Activated T-cell treated with anti-CD3 and anti-CD28 coated beads, Interleukin-2, amount 50 U/mL, for 72 hours (primary cell): ENCODE results near the gene GRM7. TPM values are rescaled to one million over a fixed set of nuclear protein-coding genes. Genes with fewer than 3 reads are reported as not detected.

Source experiments
- ATAC-seq, 2 donors: fragments of 150-1000 bp; cut with Tn5 transposase; replicated peaks in 1 of 2; 2 replicates each; pipeline ENCODE4 v1.10.0; 2021; ENCODE audit warnings: moderate library complexity in 2 of 2, mild to moderate bottlenecking in 1 of 2
- DNase-seq, 2 donors: peaks; one replicate each; pipeline ENCODE4 v3.0.0; 2021 to 2022; ENCODE audit warnings: mixed read lengths in 1 of 2
- H3K27ac Mint-ChIP-seq: one replicate; pipeline ENCODE4 v1.8.0; 2022; ENCODE audit warnings: mild to moderate bottlenecking, moderate library complexity, mixed read lengths
- H3K27me3 Mint-ChIP-seq: one replicate; pipeline ENCODE4 v1.8.0; 2022; ENCODE audit warnings: low read depth, mixed read lengths
- H3K36me3 Mint-ChIP-seq, 2 donors: one replicate each; pipeline ENCODE4 v1.8.0; 2022; ENCODE audit warnings: mixed read lengths in 2 of 2, mild to moderate bottlenecking in 1 of 2; ENCODE audit not compliant: insufficient read depth in 2 of 2
- H3K4me1 Mint-ChIP-seq: one replicate; pipeline ENCODE4 v1.8.0; 2022; ENCODE audit warnings: low read depth, mixed read lengths
- H3K4me3 Mint-ChIP-seq, 2 donors: one replicate each; pipeline ENCODE4 v1.8.0; 2022; ENCODE audit warnings: mild to moderate bottlenecking in 2 of 2, mixed read lengths in 2 of 2, moderate library complexity in 2 of 2
- H3K9me3 Mint-ChIP-seq, 2 donors: one replicate each; pipeline ENCODE4 v1.8.0; 2022; ENCODE audit warnings: mixed read lengths in 2 of 2
- total RNA-seq, 2 donors: library from RNA; stranded (reverse); gene quantifications; one replicate each; pipeline ENCODE4 v1.2.3, GENCODE V29; 2022

Gene GRM7
- total RNA-seq, 2 donors from 2014 or later, result not detected

- no peak overlapping the region for H3K4me3 Mint-ChIP-seq
- no peak for ATAC-seq
- H3K27me3 Mint-ChIP-seq, result no peaks in the 10 kb centered on the region
Measured at GRCh38 chr3:7095116-7095515, 234.2 kb downstream of the GRM7 start.

DNA sequence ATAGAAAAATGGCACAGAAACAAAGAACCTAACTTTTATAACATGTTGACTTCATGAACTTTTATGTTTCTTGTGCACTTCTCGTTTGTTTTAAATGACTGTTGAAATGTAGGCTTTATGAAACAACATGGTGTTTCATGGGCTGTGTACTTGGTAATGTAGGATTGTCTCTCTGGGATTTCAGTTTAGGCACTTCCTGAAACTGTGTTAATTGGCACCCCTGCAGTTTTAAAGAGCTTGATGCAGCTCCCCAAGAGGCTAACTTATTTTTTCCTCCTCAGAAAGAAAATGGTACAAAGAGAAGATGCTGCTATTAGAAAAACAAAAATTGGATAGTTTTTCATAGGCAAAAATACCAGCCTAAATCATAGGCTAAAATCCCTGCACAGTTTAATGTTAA, 239.2 kb downstream of the GRM7 start:
- Mint-ChIP-seq H3K27ac (no peak overlapping the region), H3K36me3 (no peaks in the 10 kb centered on the region), H3K4me1 (no peaks in the 10 kb centered on the region), H3K27me3 (no peaks in the 10 kb centered on the region), H3K4me3 (no peak overlapping the region), H3K9me3 (peaks cover 4 to 12% of the 10 kb centered on the region in 2 donors)
- ATAC-seq, result no peak
- DNase-seq, result no peak

More at GRCh38 chr3:7095116-7095515, 234.2 kb downstream of the GRM7 start:
- no peak for DNase-seq
- Mint-ChIP-seq H3K36me3 (no peaks in the 10 kb centered on the region), H3K27ac (no peak overlapping the region), H3K4me1 (no peaks in the 10 kb centered on the region), H3K9me3 (peaks cover under 1 to 7% of the 10 kb centered on the region in 2 donors)

DNA sequence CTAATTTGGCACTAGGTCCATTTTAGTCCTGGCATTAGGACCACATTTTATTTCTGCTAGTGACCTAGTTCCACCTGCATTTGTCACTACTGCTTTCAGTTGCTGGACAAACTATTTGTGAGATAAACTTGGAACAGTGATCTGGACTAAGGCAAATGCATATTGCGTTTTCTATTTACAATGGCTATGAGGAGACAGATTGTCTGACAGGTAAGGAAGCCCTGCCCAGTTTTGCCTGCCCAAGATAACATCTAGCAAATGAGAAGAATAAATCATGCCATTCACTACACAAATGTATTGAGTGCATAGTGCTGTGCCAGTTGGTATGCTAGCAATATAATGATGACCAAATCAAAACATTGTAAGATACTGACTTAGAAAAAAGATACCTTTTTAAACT, 245.7 kb downstream of the GRM7 start:
- ATAC-seq, result no peak
- Mint-ChIP-seq H3K9me3 (peaks cover 0 to 13% of the 10 kb centered on the region in 2 donors), H3K36me3 (no peaks in the 10 kb centered on the region), H3K4me3 (no peak overlapping the region), H3K27ac (no peak overlapping the region), H3K4me1 (no peaks in the 10 kb centered on the region), H3K27me3 (no peaks in the 10 kb centered on the region)
- no peak for DNase-seq

GRCh38 chr3:7112523-7113056, 251.7 kb downstream of the GRM7 start:
- peaks cover 0 to 6% of the 10 kb centered on the region in 2 donors for H3K9me3 Mint-ChIP-seq
- H3K27ac Mint-ChIP-seq, result no peak overlapping the region
- no peaks in the 10 kb centered on the region for H3K36me3 Mint-ChIP-seq
- DNase-seq (no peak), ATAC-seq (no peak)
- H3K27me3 Mint-ChIP-seq, result no peaks in the 10 kb centered on the region
- H3K4me1 Mint-ChIP-seq, result no peaks in the 10 kb centered on the region
- no peak overlapping the region for H3K4me3 Mint-ChIP-seq

DNA sequence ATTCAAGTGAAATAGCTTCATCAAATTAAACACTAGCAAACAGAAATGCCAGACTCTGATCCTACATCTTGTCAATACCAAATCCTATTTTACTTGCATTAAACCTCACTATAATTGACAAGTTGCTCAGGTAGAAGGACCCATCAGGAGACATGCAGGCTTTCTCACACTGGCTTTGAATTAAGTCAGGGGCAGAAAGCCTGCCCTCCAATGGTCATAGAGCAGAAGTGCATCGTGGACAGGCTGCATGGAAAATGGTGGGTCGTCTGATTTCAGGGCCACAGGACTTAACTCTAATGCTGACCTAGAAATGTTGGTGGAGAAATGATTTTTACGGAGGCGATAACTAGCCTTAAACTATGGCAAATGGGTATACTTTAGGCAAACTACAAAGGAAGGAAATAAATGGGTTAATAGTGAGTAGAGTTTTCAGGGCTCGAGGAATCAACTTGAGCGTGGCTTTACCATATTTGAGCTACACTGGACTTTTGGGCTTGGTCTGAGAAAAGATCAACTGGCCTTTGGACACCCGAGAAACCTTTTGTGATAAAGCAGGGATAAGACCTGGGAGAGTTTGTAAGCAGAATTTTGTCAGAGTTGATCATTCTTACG, 283.9 kb downstream of the GRM7 start:
- H3K9me3 Mint-ChIP-seq, result peaks cover 0 to under 1% of the 10 kb centered on the region in 2 donors
- no peaks in the 10 kb centered on the region for H3K27me3 Mint-ChIP-seq
- ATAC-seq (no peak), DNase-seq (no peak)
- H3K4me1 Mint-ChIP-seq, result no peaks in the 10 kb centered on the region
- H3K27ac Mint-ChIP-seq, result no peak overlapping the region
- no peak overlapping the region for H3K4me3 Mint-ChIP-seq
- H3K36me3 Mint-ChIP-seq, result peaks cover 0 to 1% of the 10 kb centered on the region in 2 donors

DNA sequence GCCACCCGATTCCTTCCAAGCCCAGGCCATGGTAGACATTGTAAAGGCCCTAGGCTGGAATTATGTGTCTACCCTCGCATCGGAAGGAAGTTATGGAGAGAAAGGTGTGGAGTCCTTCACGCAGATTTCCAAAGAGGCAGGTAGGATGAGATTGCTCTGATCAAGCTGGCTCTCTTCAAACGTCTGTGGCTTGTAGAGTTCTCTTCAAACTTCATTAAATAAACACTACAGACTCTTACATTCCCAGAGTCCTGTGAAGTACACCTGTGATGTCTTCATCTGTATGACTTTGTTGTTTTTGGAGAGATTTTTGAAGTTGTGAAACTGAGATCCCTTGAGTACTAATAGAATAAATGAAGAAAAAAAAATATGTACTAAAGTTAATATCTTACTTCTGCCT, 285.6 kb downstream of the GRM7 start:
- H3K4me1 Mint-ChIP-seq, result no peaks in the 10 kb centered on the region
- H3K36me3 Mint-ChIP-seq, result peaks cover 0 to 1% of the 10 kb centered on the region in 2 donors

GRCh38 chr3:7158516-7158915, 297.6 kb downstream of the GRM7 start:
- Mint-ChIP-seq H3K9me3 (peaks cover 1 to 2% of the 10 kb centered on the region in 2 donors), H3K4me3 (no peak overlapping the region), H3K27ac (no peak overlapping the region), H3K4me1 (no peaks in the 10 kb centered on the region), H3K27me3 (no peaks in the 10 kb centered on the region), H3K36me3 (peaks cover 0 to 4% of the 10 kb centered on the region in 2 donors)
- DNase-seq (no peak), ATAC-seq (no peak)

More for the DNA sequence above, 285.6 kb downstream of the GRM7 start:
- H3K27me3 Mint-ChIP-seq, result no peaks in the 10 kb centered on the region
- no peak overlapping the region for H3K4me3 Mint-ChIP-seq
- DNase-seq (no peak), ATAC-seq (no peak)
- H3K9me3 Mint-ChIP-seq, result peaks cover 0 to 2% of the 10 kb centered on the region in 2 donors
- H3K27ac Mint-ChIP-seq, result no peak overlapping the region

DNA sequence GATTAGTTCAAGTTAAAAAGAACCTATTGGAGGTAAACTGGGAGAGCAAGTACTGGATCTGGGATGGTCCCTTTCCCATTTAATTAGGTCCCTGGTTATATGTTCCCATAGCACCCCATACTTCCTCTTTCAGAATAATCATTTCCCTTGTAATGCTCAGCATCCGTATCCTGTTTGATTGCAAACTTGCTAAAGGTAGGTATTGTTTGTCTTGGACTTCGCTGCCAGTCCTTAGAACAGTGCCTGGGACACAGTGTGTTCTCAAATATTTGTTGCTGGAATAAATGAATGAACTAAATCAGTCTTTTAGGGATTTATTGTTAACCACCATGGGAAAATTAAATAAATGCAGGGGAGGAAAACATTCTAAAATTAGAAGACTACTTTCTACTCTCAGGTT, 299.8 kb downstream of the GRM7 start:
- no peak for DNase-seq
- no peak overlapping the region for H3K27ac Mint-ChIP-seq
- H3K4me3 Mint-ChIP-seq, result no peak overlapping the region
- no peak for ATAC-seq
- H3K4me1 Mint-ChIP-seq, result no peaks in the 10 kb centered on the region
- H3K27me3 Mint-ChIP-seq, result no peaks in the 10 kb centered on the region
- peaks cover 0 to 2% of the 10 kb centered on the region in 2 donors for H3K36me3 Mint-ChIP-seq
- H3K9me3 Mint-ChIP-seq, result peaks cover 0 to 1% of the 10 kb centered on the region in 2 donors

DNA sequence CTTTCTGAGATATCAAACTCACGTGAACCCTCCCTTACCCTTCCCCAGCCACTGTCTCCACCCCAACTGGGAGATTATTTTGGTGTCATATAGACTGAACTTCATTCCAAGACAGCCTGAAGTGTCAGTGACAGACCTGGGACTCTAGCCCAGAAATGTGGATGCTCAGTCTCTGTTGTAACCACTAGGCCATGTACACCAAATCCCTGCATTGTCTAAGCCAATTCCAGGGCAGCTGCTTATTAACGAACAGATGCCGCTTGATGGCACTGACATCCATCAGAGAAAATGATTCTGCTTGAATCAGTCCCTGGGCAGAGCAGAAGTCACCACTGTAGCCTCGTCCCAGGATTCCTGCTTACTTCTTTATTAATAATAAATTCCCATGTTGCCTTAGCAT, 305.5 kb downstream of the GRM7 start:
- H3K4me3 Mint-ChIP-seq, result no peak overlapping the region
- H3K27me3 Mint-ChIP-seq, result no peaks in the 10 kb centered on the region
- H3K9me3 Mint-ChIP-seq, result peaks cover 0 to 1% of the 10 kb centered on the region in 2 donors
- H3K4me1 Mint-ChIP-seq, result no peaks in the 10 kb centered on the region
- DNase-seq (no peak), ATAC-seq (no peak)
- H3K36me3 Mint-ChIP-seq, result peaks cover 0 to 2% of the 10 kb centered on the region in 2 donors
- no peak overlapping the region for H3K27ac Mint-ChIP-seq

GRCh38 chr3:7171493-7171892, 310.6 kb downstream of the GRM7 start:
- Mint-ChIP-seq H3K4me1 (no peaks in the 10 kb centered on the region), H3K27ac (no peak overlapping the region), H3K4me3 (no peak overlapping the region), H3K9me3 (peaks cover 0 to 1% of the 10 kb centered on the region in 2 donors), H3K27me3 (no peaks in the 10 kb centered on the region), H3K36me3 (no peaks in the 10 kb centered on the region)
- ATAC-seq (no peak), DNase-seq (no peak)

GRCh38 chr3:7172996-7173395, 312.1 kb downstream of the GRM7 start:
- Mint-ChIP-seq H3K36me3 (no peaks in the 10 kb centered on the region), H3K27ac (no peak overlapping the region), H3K27me3 (no peaks in the 10 kb centered on the region), H3K4me1 (no peaks in the 10 kb centered on the region), H3K4me3 (no peak overlapping the region), H3K9me3 (peaks cover 0 to 3% of the 10 kb centered on the region in 2 donors)
- ATAC-seq, result no peak
- no peak for DNase-seq

DNA sequence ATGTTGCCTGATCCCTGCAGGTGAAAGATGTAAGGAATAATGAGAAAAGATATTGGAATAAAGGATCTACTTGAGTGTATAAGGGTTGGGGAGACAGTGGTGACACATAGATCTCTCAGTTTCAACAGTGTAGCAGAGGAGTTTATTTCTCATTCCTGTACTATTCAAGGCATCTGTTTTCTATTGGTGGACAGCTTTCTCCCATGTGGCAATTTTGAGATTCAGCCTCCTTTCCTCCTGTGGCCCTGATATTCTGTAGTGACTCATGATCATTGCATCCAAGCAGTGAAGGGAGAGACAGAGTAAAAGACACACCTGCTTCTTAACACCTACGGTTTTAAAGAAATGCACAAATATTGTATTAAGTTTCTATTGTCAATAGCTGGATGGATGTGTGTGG, 327.6 kb downstream of the GRM7 start:
- Mint-ChIP-seq H3K36me3 (no peaks in the 10 kb centered on the region), H3K4me1 (no peaks in the 10 kb centered on the region), H3K4me3 (no peak overlapping the region), H3K9me3 (peaks cover 0 to 10% of the 10 kb centered on the region in 2 donors), H3K27ac (no peak overlapping the region), H3K27me3 (no peaks in the 10 kb centered on the region)
- ATAC-seq (no peak), DNase-seq (no peak)

- ATAC-seq (no peak), DNase-seq (no peak)
- Mint-ChIP-seq H3K27me3 (no peaks in the 10 kb centered on the region), H3K36me3 (no peaks in the 10 kb centered on the region), H3K4me3 (no peak overlapping the region), H3K9me3 (peaks cover 0 to 11% of the 10 kb centered on the region in 2 donors), H3K4me1 (no peaks in the 10 kb centered on the region), H3K27ac (no peak overlapping the region)
Measured at GRCh38 chr3:7190095-7190494, 329.2 kb downstream of the GRM7 start.

DNA sequence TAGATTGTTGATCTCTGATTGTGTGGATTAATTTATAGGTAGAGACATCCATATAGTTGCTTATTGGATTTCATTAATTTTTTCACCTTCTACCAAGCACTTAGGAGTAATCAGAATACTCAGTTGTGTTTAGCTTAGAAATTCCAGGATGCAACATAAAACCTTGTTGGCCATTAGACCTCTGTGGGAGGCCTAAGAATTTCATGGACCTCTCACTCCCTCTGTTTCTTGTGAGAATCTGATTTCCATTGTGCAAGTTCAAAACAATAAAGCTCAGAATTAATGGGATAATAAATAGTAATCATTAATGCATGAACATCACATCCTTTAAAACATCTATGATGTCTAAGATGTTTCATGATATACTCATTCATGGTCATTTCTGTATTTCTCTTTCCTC, 332.4 kb downstream of the GRM7 start:
- H3K36me3 Mint-ChIP-seq, result no peaks in the 10 kb centered on the region
- H3K4me3 Mint-ChIP-seq, result no peak overlapping the region
- DNase-seq, result no peak
- peaks cover 0 to 9% of the 10 kb centered on the region in 2 donors for H3K9me3 Mint-ChIP-seq
- no peaks in the 10 kb centered on the region for H3K27me3 Mint-ChIP-seq
- H3K27ac Mint-ChIP-seq, result no peak overlapping the region
- no peak for ATAC-seq
- no peaks in the 10 kb centered on the region for H3K4me1 Mint-ChIP-seq
